Osteoblast (primary cell): ENCODE data around the gene RNF20. TPM values are rescaled to one million over a fixed set of nuclear protein-coding genes. Genes with fewer than 3 reads are reported as not detected.

Source experiments
- DNase-seq: peaks from one replicate; pipeline ENCODE4 v3.0.0; 2011; ENCODE audit warnings: low spot score, mixed read lengths; ENCODE audit not compliant: insufficient read length; ENCODE audit errors: missing footprints
- H2AFZ ChIP-seq: 2 replicates; pipeline ENCODE4 v1.6.0; 2011; ENCODE audit warnings: mild to moderate bottlenecking, low read length
- H3K27ac ChIP-seq: 2 replicates; pipeline ENCODE4 v1.5.1; 2011; ENCODE audit warnings: mild to moderate bottlenecking, low read depth, low read length, moderate library complexity
- H3K27me3 ChIP-seq: 2 replicates; pipeline ENCODE4 v1.6.0; 2012; ENCODE audit warnings: mild to moderate bottlenecking, control low read depth, inconsistent platforms, low read length, moderate library complexity; ENCODE audit not compliant: insufficient read depth
- H3K36me3 ChIP-seq: 2 replicates; pipeline ENCODE4 v1.5.1; 2011; ENCODE audit warnings: mild to moderate bottlenecking, low read length, control low read depth, moderate library complexity; ENCODE audit not compliant: insufficient read depth
- H3K4me1 ChIP-seq: 2 replicates; pipeline ENCODE4 v1.5.1; 2011; ENCODE audit warnings: mild to moderate bottlenecking, low read length, control low read depth, moderate library complexity; ENCODE audit not compliant: insufficient read depth
- H3K4me2 ChIP-seq: 2 replicates; pipeline ENCODE4 v1.6.0; 2011; ENCODE audit warnings: mild to moderate bottlenecking, low read length; ENCODE audit not compliant: insufficient read depth
- H3K4me3 ChIP-seq: fragments of 200-600 bp; sonication (generic); 3 replicates; pipeline ENCODE4 v1.5.1; 2012; ENCODE audit warnings: mild to moderate bottlenecking, low read length, inconsistent platforms; ENCODE audit not compliant: insufficient read depth
- H3K79me2 ChIP-seq: 2 replicates; pipeline ENCODE4 v1.6.0; 2012; ENCODE audit warnings: mild to moderate bottlenecking, low read length, control low read depth, inconsistent platforms; ENCODE audit not compliant: insufficient read depth
- H3K9me3 ChIP-seq: 2 replicates; pipeline ENCODE4 v1.5.1; 2011; ENCODE audit warnings: low read depth, low read length, control low read depth
- H4K20me1 ChIP-seq: 2 replicates; pipeline ENCODE4 v1.6.0; 2012; ENCODE audit warnings: mild to moderate bottlenecking, low read length, control low read depth; ENCODE audit not compliant: insufficient read depth
- total RNA-seq: library from RNA; depleted of rRNA; stranded (reverse); fragments of >200 nt; gene quantifications from 2 replicates; pipeline ENCODE4 v1.2.3, GENCODE V29; 2012
- TF ChIP-seq, protein P1 (sequence below): IDR thresholded peaks from 2 replicates; pipeline ENCODE4 v1.5.1; 2011; ENCODE audit warnings: mild to moderate bottlenecking, low read depth, low read length, moderate library complexity; ENCODE audit errors: extremely low read depth

Gene RNF20
- total RNA-seq, 1 donor: 29.0 TPM

GRCh38 chr9:101486693-101487442 is 46.8 kb upstream of the RNF20 start:
- Histone ChIP-seq H3K9me3 (no peaks in the 10 kb centered on the region), H3K36me3 (no peaks in the 10 kb centered on the region), H2AFZ (peak overlapping the region; percentile 87), H3K4me2 (peak overlapping the region; percentile 78), H3K27ac (no peak overlapping the region), H4K20me1 (no peaks in the 10 kb centered on the region), H3K4me1 (no peaks in the 10 kb centered on the region), H3K4me3 (peak overlapping the region; percentile 70), H3K79me2 (no peaks in the 10 kb centered on the region), H3K27me3 (peaks cover 9% of the 10 kb centered on the region)
- DNase-seq: peak; percentile 80
- TF ChIP-seq, protein P1, sequence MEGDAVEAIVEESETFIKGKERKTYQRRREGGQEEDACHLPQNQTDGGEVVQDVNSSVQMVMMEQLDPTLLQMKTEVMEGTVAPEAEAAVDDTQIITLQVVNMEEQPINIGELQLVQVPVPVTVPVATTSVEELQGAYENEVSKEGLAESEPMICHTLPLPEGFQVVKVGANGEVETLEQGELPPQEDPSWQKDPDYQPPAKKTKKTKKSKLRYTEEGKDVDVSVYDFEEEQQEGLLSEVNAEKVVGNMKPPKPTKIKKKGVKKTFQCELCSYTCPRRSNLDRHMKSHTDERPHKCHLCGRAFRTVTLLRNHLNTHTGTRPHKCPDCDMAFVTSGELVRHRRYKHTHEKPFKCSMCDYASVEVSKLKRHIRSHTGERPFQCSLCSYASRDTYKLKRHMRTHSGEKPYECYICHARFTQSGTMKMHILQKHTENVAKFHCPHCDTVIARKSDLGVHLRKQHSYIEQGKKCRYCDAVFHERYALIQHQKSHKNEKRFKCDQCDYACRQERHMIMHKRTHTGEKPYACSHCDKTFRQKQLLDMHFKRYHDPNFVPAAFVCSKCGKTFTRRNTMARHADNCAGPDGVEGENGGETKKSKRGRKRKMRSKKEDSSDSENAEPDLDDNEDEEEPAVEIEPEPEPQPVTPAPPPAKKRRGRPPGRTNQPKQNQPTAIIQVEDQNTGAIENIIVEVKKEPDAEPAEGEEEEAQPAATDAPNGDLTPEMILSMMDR: no peak

GRCh38 chr9:101487443-101487840 is 46.2 kb upstream of the RNF20 start:
- H3K27ac ChIP-seq: no peak overlapping the region

DNA sequence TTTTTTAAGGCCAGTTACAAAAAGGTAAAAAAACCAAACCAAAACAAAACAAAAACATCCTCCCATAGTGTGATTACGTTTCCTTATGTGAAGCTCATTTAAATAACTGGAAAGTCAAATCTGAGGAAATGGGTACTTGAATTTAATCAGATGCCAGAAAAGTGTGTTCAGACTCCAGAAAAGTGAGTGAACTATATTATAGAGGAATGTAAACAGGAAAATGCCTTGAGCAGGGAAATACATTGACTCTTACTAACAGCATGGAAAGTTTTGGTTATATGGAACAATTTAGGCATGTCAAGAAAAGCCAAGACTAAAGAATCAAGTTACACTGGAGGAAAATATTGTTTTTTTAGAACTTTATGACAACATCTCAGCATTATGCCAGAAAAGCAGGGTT is 37.8 kb upstream of the RNF20 start:
- no peaks in the 10 kb centered on the region for H4K20me1 ChIP-seq
- no peaks in the 10 kb centered on the region for H3K36me3 ChIP-seq
- no peak overlapping the region for H3K4me3 ChIP-seq
- TF ChIP-seq, protein P1: no peak
- no peak for DNase-seq
- no peaks in the 10 kb centered on the region for H3K9me3 ChIP-seq
- no peak overlapping the region for H3K4me2 ChIP-seq
- H3K27ac ChIP-seq: no peak overlapping the region
- no peaks in the 10 kb centered on the region for H3K79me2 ChIP-seq
- H2AFZ ChIP-seq: no peak overlapping the region
- H3K4me1 ChIP-seq: no peaks in the 10 kb centered on the region
- no peaks in the 10 kb centered on the region for H3K27me3 ChIP-seq

More at GRCh38 chr9:101487443-101487840, 46.2 kb upstream of the RNF20 start:
- peak overlapping the region; percentile 78 for H2AFZ ChIP-seq
- peak overlapping the region; percentile 78 for H3K4me2 ChIP-seq
- no peak for DNase-seq
- no peaks in the 10 kb centered on the region for H3K36me3 ChIP-seq
- peak overlapping the region; percentile 70 for H3K4me3 ChIP-seq
- TF ChIP-seq, protein P1: no peak
- no peaks in the 10 kb centered on the region for H3K4me1 ChIP-seq
- peaks cover 9% of the 10 kb centered on the region for H3K27me3 ChIP-seq
- no peaks in the 10 kb centered on the region for H4K20me1 ChIP-seq
- H3K79me2 ChIP-seq: no peaks in the 10 kb centered on the region
- no peaks in the 10 kb centered on the region for H3K9me3 ChIP-seq

- Histone ChIP-seq H3K4me2 (no peak overlapping the region), H3K27ac (no peak overlapping the region), H3K79me2 (no peaks in the 10 kb centered on the region), H3K27me3 (no peaks in the 10 kb centered on the region), H2AFZ (no peak overlapping the region), H3K9me3 (no peaks in the 10 kb centered on the region), H3K4me3 (no peak overlapping the region), H3K36me3 (no peaks in the 10 kb centered on the region), H4K20me1 (no peaks in the 10 kb centered on the region), H3K4me1 (no peaks in the 10 kb centered on the region)
- no peak for DNase-seq
- TF ChIP-seq, protein P1: no peak
These were observed 35.3 kb upstream of the RNF20 start for GRCh38 chr9:101498323-101498722.
